Skeletal muscle cell (primary cell): ENCODE data around the gene SLC24A3.

Experiments
- DNase-seq: peaks from one replicate; pipeline ENCODE4 v3.0.0-alpha.2; 2010; ENCODE audit warnings: low read depth
- H3K4me3 ChIP-seq: 2 replicates; pipeline ENCODE4 v1.5.1; 2011; ENCODE audit warnings: low read depth, mild to moderate bottlenecking, control low read depth, low read length, moderate library complexity

The SLC24A3 gene

GRCh38 chr20:19756761-19757486 lies 544.5 kb downstream of the SLC24A3 start:
- peak overlapping the region; percentile 84 for H3K4me3 ChIP-seq
- no peak for DNase-seq

GRCh38 chr20:19757487-19758132 lies 545.2 kb downstream of the SLC24A3 start:
- peak; percentile 48 for DNase-seq

GRCh38 chr20:19758133-19758500 lies 545.7 kb downstream of the SLC24A3 start, which contains the start of gene RIN2:
TSS of gene RIN2 (plus strand) at chr20:19758258. CDS start at chr20:19889602, 131,344 bp downstream.
- H3K4me3 ChIP-seq = peak within 1 kb of the TSS; percentile 84
- no peak for DNase-seq

More at GRCh38 chr20:19757487-19758132, 545.2 kb downstream of the SLC24A3 start:
- peak overlapping the region; percentile 84 for H3K4me3 ChIP-seq

DNA sequence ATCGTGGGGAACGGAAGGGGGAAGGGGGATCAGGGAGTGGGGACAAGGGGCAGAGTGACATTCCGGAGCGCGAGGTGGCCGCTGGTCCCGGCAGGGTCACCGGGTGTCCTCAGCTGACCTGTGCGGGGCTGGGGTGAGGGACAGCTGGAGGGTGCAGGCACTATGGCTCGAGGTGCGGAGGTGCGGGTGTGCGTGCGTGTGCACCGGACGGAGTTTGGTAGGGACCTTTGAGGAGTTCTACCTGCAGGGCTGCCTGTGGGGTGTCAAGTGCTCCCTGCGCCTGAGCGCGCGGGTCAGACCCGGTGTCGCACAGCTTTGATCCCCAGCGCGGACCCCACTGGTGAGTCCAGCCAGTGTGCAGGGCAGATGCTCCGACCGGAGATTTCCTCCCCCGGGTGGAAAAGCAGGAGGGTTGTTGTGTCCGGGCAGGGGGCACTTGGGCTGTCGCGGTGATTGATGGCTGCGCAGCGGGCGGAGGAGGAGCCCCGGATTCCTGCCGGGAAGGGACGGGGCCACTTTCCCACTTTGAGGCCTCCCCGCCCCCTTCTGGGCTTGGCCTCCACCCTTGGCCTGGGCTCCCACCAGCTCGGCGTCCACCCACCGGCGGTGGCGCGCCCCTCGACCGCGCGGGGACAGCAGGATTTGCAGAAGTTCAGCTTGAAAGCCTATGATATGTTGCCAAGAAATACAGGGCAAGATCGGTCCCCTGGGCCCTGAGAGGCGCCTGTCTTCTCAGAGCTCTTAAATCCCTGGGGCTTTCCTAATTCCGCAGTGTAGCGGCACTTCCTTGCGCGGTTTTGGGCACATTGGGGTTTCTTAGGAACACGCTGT lies 546.3 kb downstream of the SLC24A3 start:
- H3K4me3 ChIP-seq = peak overlapping the region; percentile 84
- DNase-seq = no peak

- H3K4me3 ChIP-seq = no peak overlapping the region
- DNase-seq = no peak
These were observed 547.9 kb downstream of the SLC24A3 start for GRCh38 chr20:19760371-19760721.

DNA sequence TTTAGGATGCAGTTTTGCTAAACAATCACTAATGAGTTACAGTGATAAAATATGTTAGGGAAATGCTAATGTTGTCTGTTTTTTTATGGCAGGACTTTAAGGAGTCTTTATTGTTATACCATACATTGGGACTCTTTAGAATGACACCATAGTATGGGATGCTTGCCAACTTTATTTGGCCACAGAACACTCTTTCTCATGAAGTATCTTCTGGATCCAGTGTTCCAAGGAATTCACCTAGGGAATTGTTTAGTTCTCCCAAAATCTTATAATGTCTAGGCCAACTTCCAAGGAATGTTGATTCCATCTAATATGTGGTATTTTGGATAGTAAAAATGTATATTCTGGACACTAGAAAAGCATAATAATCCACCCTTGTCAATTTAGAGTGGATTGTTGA lies 548.9 kb downstream of the SLC24A3 start:
- no peak overlapping the region for H3K4me3 ChIP-seq
- DNase-seq = no peak

- no peak overlapping the region for H3K4me3 ChIP-seq
- no peak for DNase-seq
These were observed 549.4 kb downstream of the SLC24A3 start for GRCh38 chr20:19761841-19762240.

DNA sequence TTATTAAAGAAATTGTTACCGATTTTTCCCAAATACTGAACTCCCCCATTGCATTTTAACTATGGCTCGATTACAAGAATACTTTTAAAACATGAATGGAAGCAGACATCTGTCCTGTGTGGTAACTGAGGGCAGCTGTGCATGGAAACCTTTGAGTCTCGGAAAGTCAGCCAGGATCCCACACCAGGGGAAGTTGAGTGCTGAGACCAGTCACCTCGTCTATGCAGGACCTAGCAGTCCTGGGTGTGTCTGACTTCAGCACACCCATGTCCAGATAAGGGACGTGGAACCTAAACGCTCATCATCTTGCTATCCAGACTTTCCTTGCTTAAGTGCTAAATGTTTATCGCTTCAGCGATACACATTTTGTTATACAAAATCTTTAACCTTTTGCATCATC lies 551.8 kb downstream of the SLC24A3 start:
- no peak overlapping the region for H3K4me3 ChIP-seq
- DNase-seq = no peak

- no peak for DNase-seq
- no peak overlapping the region for H3K4me3 ChIP-seq
These were observed 552.8 kb downstream of the SLC24A3 start for GRCh38 chr20:19765266-19765665.

DNA sequence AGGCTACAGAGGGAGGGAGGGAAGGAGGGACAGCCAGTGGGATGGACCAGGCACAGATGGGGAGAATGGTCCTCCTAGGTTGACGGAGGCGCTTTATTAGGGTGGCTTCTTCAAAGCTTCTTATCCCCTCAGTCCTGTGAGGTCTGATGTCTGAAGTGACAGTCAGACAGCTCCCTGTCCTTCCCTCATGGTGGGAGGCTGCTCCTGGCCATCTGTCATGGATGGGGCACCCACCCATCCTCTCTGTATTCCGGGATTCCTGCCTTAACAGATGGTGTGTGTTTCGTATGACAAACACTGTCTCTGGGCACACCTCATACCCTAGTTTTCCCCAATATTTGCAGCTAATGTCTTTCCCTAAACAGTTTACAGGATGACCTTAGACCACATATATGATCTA lies 553.5 kb downstream of the SLC24A3 start:
- no peak overlapping the region for H3K4me3 ChIP-seq
- DNase-seq = no peak

- DNase-seq = no peak
- H3K4me3 ChIP-seq = no peak overlapping the region
These were observed 554.6 kb downstream of the SLC24A3 start for GRCh38 chr20:19767070-19767469.

- no peak overlapping the region for H3K4me3 ChIP-seq
- no peak for DNase-seq
These were observed 555.9 kb downstream of the SLC24A3 start for GRCh38 chr20:19768325-19768842.

DNA sequence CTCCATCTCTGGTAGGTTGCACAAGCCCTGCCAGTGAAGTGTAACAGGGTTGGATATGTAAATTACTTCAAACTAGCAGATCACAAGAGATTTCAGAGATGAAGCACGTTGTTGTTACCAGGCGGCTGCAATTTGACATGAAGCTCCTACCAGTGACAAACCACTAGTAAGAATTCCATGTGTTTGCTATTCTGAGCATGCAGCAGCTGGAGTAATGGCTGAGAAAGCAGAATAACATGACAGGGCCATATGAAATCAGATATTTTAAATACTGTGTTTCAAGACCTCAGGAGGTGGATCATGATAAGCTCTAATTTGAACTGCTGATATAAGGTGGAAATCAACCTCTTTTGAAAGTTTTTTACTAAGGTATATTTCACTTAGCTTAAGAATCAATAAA lies 557.1 kb downstream of the SLC24A3 start:
- DNase-seq = no peak
- no peak overlapping the region for H3K4me3 ChIP-seq

DNA sequence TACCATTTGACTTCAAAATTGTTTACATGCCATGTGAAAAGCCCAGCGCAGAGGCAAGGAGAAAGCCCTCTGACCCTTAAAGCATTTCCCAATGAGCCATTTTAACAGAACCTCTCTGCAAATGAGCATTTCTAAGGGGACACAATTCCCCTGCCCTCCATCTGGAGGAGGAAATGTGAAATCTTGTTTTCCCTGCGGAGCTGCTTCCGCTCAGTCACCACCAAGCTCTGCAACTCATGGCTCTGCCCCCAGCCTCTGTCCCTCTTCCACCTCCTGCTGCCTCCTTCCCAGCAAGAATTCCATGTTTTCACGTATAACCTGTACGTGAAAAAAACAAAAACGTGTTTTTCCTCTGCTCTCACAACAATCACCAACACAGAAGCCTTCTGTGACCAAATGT lies 557.9 kb downstream of the SLC24A3 start:
- no peak overlapping the region for H3K4me3 ChIP-seq
- no peak for DNase-seq

DNA sequence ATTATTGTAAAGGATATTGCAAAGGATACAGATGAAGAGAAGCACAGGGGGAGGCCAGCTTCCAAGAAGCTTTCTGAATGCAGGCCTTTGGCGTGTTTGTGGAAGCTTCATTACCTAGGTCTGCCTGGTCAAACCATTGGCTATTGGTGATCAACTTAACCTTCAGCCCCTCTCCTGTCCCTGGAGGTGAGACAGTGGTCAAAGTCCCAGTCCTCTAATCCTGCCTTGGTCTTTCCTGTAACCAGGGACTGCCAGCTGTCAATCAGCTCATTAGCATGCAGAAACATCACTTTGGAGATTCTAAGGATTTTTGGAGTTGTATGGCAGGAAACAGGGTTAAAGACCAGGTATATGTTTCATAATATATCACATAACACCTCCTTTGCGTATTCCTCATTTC lies 558.6 kb downstream of the SLC24A3 start:
- H3K4me3 ChIP-seq = no peak overlapping the region
- DNase-seq = no peak
